Measurements from ENCODE around the gene C11orf24. TPM values are rescaled to one million over a fixed set of nuclear protein-coding genes. Genes with fewer than 3 reads are reported as not detected.

The C11orf24 gene
- total RNA-seq: 25.6 and 29.2 TPM in 2 replicates

DNA sequence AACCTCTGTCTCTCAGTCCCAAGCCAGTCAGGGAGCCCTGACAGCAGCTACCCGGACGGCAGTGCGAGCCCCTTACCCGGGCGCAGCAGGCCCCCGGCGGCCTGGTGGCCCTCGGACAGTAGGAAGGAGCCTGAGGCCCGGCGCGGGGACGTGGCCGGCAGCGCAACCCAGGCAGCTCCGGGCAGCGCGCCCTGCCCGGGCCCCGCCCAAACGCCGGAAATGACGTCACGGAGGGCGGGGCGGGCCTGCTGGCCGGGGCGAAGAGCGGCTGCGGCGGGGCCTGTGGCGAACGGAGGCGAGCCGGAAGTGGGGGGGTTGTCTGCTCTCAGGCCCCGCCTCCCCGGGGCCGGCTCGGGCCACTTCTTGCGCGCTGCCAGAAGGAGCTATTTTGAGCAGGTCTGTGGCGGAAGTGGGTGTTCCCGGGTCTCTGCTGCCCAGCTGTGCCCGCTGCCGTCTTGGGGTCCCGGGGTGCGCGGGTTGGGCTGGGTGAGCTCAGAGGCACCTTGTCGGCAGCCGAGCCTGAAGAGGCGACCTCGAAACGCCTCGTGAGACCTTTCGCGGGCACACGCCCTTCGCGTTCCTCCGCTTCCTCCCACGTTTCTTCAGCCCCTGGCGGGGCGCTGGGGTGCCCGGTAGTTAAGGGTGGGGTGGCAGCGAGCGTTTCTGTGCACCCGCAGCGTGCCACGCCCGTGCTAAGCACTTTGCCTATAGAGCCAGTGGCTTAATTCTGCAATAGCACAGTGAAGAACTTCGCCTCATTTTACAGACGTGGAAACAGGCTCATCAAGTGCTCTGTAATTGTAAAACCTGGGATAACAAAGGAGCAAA, at the start of gene C11orf24:
Gene C11orf24, minus strand, starts transcription at position 193 of the 828 bp plus-strand sequence. CDS start 8,206 bp downstream, outside the sequence.

DNA sequence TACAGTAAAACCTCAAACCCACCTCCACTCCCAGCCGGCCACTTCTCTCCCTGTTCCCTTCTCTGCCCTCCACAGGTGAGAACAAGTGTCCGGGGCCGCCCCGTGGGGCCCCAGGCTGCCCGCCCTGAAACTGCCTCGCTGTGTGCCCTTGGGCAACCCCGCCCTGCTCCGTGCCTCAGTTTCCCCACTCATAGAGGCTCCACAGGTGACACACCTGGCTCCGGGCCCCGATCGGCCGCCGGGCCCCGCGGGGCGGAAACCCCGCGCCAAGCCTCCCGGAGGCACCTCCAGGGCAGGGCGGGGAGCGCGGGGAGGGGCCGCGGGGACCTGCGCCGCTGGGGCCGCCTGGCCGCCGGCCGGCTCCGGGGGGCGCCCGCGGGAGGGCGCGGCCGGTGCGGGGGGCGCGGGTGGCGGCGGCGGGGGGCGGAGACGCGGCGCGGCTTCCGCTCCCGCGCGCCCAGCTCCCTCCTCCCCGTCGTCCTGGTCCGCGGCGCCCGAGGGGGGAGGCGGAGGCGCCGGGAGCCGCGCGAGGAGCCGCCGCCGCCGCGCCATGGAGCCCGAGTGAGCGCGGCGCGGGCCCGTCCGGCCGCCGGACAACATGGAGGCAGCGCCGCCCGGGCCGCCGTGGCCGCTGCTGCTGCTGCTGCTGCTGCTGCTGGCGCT, 40.5 kb upstream of the C11orf24 start, which contains the start of gene LRP5:
Gene LRP5, plus strand, starts transcription at position 475 of the 663 bp plus-strand sequence. Its CDS starts 124 bp downstream, at position 599.

DNA sequence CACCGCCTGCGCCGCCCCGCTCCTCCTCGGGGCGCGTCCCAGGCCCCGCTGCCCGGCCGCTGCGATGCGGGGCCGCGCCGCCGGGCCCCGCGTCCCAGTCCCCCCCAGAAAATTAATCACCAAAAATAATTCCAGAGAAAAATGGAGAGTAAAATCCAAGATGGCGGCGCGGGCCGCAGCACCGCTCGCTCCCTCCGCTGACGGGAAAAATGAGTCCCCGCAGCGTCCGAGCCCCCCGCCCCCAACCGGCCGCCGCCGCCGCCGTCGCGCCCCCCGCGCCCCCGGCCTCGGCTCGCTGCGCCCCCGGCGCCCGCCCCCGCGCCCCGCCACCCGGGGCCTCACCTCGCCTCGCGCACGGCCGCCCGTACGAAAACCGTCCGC, 58.6 kb downstream of the C11orf24 start, which contains the start of gene KMT5B:
Gene KMT5B, minus strand, starts transcription at position 162 of the 381 bp plus-strand sequence. CDS start 23,220 bp downstream, outside the sequence.

Other genes with a start within 250 kb of the C11orf24 start
- gene NDUFS8, start 241.3 kb downstream of the C11orf24 start, total RNA-seq: 97.7 and 109 TPM in 2 replicates
- 21.5 and 53.5 TPM in 2 replicates for gene TCIRG1, start 232.9 kb downstream of the C11orf24 start, total RNA-seq
- gene CHKA, start 150.6 kb downstream of the C11orf24 start, total RNA-seq: 4.1 and 8.4 TPM in 2 replicates
- gene KMT5B, start 58.7 kb downstream of the C11orf24 start, total RNA-seq: 41.7 and 47.4 TPM in 2 replicates
- 20.8 and 87.1 TPM in 2 replicates for gene LRP5, start 40.6 kb upstream of the C11orf24 start, total RNA-seq
- gene PPP6R3, start 188.8 kb upstream of the C11orf24 start, total RNA-seq: 138 and 141 TPM in 2 replicates

All from nasal cavity respiratory epithelium epithelial cell of viscerocranial mucosa (primary cell).